Skin of body (tissue), 2 donors: ENCODE data around the gene HRC. TPM values are rescaled to one million over a fixed set of nuclear protein-coding genes. Genes with fewer than 3 reads are reported as not detected.
"Not testable (repeated sequence)": the region's sequence is repeated elsewhere in the genome, so short reads cannot be mapped to it uniquely, and the experiment has no call there.

Experiments
- DNase-seq: peaks from one replicate; lab custom pipeline; 2025; lab: John Stamatoyannopoulos, UW
- total RNA-seq: library from RNA; depleted of rRNA; stranded (reverse); fragments of >200 nt; gene quantifications from one replicate; pipeline ENCODE4 v1.2.3, GENCODE V29; 2014

The HRC gene
- total RNA-seq, 1 donor from 2014 or later, result 13.6 TPM

DNA sequence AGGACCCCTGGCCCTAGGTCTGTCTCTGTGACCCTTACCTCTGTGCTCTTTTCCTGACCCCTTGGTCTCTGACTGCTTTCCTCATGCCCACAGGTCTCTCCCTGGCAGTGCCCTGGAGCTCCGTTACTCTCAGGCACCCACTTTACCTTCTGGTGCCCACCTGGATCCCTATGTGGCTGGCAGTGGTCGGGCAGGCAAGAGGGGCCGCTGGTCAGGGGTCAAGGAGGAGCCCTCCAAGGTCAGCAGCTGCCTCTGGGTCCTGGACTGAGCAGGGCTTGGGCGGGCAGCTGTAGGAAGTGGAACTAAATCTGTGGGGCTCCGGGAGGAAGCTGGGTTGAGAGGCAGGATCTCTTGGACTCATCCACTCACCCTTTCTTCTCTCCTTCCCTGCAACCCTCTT is 19.5 kb downstream of the HRC start:
- DNase-seq, result no peak

- peak; percentile 70 for DNase-seq
These were observed 21.4 kb downstream of the HRC start for GRCh38 chr19:49133621-49134454.

- no peak for DNase-seq
These were observed 22.1 kb downstream of the HRC start for GRCh38 chr19:49132974-49133609.

- DNase-seq, result no peak
These were observed 24.9 kb downstream of the HRC start for GRCh38 chr19:49130325-49130724.

DNA sequence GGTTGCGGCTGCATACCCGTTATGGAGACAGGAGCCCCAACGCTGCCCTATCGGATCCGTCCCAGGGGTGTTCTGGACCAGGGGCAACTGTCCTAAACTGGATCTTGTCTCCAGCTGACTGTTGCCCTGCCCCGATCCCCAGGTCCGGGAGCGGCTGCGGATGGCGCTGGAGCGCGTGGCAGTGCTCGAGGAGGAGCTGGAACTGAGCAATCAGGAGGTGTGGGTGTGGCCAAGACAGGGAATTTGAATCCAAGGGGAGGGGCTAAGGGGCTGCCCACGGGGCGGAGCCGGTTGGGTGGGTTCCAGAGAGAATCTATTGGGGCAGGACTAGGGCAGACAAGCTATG is 26.0 kb downstream of the HRC start:
- DNase-seq, result no peak

- DNase-seq, result no peak
These were observed 26.5 kb downstream of the HRC start for GRCh38 chr19:49128545-49129237.

DNA sequence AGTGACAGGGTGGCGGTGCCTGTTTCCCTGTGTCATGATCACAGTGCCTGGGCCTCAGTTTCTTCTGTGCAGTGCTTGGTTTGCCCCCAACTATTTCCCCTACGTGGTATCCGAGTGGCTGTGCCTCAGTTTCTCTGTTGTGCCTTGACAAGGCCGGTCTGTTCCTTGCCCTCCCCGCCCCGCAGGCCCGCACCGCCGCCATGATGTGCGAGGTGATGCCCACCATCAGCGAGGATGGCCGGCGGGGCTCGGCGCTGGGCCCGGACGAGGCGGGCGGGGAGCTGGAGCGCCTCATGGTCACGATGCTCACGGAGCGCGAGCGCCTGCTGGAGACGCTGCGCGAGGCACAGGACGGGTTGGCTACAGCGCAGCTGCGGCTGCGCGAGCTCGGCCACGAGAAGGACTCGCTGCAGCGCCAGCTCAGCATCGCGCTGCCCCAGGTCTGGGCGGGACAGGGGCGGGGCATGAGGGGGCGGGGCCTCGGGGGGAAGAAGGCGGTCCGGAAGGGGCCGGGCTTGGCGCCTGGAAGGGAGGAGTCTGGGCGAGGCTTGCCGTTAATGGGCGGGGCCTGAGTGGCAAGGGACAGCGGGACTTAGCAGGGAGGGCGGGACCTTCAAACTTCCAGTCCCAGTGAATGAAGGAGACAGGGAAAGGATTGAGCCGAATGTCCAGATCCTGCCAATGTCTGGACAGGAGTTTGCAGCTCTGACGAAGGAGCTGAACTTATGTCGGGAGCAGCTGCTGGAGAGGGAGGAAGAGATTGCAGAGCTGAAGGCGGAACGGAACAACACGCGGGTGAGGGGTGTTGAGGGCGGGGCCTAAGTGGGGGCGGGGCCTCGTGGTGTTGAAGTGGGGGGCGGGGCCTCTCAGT is 27.3 kb downstream of the HRC start:
- peak; percentile 96 for DNase-seq

GRCh38 chr19:49127225-49127624 is 28.0 kb downstream of the HRC start:
- not testable (repeated sequence) for DNase-seq

- DNase-seq, result no peak
These were observed 28.6 kb downstream of the HRC start for GRCh38 chr19:49126575-49126974.

- DNase-seq, result no peak
These were observed 30.0 kb downstream of the HRC start for GRCh38 chr19:49125025-49125731.

DNA sequence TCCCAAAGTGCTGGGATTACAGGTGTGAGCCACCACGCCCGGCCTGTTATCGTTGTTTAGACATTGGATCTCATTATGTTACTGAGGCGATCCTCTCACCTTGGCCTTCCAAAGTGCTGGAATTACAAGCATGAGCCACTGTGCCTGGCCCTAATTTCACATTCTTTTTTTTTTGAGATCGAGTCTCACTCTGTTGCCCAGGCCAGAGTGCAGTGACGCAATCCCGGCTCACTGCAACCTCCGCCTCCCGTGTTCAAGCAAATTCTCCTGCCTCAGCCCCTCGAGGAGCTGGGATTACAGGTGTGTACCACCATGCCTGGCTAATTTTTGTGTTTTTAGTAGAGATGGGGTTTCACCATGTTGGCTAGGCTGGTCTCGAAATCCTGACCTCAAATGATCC is 31.9 kb downstream of the HRC start:
- DNase-seq, result not testable (repeated sequence)

DNA sequence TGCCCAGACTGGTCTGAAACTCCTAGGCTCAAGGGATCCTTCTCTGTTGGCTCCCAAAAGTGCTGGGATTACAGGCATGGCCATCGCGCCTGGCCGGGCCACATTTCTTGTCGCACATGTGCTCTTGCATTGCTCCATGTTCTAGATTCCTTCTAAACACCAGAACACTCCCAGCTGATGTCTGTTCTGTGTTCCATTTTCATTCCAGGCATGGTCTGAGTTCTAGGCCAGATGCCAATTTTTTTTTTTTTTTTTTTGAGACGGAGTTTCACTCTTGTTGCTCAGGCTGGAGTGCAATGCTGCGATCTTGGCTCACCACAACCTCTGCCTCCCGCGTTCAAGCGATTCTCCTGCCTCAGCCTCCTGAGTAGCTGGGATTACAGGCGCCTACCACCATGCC is 33.4 kb downstream of the HRC start:
- DNase-seq, result not testable (repeated sequence)

DNA sequence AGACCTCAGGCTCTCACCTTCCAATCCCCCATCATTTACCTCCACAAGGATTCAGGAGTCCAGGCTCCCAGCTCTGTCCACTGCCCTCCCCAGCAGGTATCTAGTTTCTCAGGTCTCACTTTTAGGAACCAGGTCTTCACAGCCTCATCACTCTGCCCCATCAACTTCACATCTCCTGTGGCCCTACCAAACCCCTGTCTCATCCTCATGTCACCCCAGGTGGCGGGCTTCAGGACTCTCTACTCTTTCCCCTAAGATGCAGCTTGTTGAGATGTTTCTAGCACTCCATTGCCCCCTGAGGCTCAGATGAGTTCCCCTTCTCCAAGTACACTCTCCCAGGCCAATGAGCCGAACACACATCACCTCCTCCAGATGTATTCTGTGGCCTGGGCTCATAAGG is 34.3 kb downstream of the HRC start:
- DNase-seq, result no peak

- DNase-seq, result no peak
These were observed 34.9 kb downstream of the HRC start for GRCh38 chr19:49120325-49120683.

DNA sequence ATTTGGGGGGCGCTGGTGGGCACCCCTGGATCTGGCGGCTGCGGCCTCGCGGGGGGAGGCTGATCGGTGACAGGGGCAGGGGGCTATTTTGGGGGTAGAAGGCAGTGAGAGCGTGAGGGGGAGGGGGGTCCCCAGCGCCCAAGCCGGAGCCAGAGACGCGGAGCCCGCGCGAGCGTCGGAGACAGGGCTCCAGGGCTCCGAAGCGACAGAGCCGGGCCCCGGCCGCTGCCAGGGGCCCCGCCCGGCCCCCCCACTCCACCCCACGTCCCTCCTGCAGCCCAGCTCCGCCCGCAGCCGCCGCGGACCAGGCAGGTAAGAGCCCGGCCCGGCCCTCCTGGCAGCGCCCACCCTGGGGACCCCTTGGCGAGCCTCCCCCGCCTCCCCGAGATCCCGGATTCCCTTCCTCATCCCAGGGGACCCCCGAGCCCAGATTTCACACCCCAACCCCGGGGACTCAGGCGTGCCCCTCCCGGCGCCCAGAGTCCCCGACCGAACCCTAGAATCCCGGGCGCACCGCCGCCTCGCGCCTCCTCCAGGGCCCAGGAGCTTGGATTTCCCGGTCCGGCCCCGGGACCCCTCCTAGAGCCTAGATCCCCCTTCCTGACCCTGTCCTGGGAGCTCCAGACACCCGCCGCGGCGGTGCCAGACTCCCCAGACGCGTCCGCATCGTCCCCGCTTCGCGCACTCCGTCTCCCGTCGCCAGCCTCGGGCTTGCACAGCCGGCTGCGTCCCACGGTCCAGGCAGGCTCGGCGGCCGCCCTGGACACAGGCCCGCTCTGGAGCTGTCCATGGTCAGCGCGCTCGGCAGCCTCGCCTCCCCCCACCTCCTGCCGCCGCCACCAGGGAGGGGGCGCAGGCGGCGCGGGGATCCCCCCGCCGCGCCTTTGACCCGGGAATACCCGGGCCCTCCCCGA is 35.5 kb downstream of the HRC start, which contains the start of gene PPFIA3:
Gene PPFIA3, plus strand, starts transcription at position 134 of the 914 bp plus-strand sequence. CDS start 8,330 bp downstream, outside the sequence.
- DNase-seq, result no peak

DNA sequence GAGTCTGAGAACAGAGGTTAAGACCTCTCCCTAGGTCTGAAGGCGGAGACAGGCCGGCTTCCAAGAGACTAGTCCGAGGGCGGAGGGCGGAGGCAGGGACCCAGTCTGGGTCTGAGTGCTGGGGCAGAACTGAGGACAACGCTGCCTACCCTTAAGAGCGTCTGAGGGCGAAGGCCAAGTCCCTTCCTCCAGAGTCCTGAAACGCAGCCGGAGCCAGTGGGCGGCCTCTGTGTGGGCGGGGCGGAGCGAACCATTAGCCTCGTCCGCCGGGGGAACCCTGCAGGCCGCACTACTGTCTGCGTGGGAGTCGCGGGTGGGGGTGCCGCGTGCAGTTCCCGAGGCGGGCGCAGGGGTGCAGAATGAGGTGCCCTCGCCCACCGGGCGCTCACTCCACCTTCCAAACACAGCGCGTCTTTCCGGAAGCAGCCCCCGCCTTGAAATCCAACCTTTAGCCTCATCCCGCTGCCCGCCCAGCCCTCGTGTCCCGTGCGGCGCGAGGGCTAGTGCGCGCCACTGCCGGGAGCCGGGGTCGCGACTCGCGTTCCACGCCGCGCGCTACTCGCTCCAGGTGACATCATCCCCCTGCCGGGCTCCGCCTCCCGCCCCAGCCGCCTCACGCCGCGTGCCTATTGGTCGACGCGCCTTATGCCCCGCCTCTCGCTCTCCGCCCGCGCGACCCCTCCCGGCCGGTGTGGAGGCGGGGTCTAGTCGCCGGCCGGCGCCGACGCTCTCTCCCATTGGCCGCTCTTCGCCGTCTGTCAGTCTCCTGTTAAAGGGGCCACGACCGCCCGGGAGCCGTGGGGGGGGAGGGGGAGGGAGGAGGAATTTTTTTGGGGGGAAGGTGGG is 36.4 kb downstream of the HRC start, which contains the start of gene C19orf73:
Gene C19orf73, minus strand, starts transcription at position 579 of the 846 bp plus-strand sequence. Its CDS starts 121 bp downstream, at position 458.
- peak; percentile 96 for DNase-seq

DNA sequence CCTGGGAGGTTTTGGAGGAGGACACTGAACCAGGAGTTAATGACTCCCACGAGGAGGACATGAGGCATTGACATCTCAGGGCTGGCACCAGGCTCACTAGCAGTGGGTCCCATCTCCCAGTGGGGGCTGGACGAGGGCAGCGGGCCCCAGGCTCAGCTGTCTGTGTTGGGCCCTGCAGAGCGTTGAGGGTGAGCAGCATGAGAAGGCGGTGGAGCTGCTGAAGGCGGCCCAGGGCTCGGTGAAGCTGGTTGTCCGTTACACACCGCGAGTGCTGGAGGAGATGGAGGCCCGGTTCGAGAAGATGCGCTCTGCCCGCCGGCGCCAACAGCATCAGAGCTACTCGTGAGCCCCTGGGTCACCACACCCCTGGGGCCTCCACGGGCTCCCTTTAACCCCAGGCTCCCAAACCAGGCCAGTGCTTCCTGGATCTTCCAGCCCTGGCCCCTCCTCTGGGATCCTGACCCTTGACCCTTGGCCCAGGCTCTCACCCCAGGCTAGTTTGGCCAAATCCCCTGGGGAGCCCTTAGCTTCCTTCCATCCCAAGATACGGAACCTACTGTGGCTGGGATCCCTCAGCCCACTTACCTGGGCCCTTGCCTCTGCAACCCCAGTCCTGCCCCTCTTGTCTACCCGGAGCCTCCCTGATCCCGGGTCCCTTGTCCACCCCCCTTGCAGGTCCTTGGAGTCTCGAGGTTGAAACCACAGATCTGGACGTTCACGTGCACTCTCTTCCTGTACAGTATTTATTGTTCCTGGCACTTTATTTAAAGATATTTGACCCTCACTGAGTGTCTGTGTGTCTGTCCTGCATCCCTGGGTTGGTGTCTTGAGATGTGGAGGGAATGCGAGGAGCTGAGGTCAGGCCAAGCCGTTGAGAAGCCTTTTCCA is 37.3 kb downstream of the HRC start:
- DNase-seq, result no peak

DNA sequence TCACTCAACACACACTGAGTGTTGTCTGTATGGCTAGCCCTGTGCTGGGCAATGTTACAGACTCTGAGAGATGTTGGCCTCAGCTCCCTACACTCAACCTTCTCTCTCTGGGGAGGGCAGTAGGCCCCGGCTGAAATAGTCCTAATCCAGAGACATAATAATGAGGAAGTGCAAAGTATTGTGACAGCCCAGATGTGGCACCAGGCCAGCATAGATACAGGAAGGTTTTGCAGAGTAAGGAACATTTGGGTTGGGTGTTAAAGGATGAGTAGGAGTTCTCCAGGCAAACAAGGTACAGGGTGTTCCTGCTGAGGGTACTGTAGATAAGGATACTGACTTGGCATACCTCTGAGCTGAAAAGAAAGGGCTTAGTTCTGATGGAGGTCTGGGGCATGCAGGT is 38.7 kb downstream of the HRC start:
- no peak for DNase-seq
